GM12875 (cell line): ENCODE results near the gene PRDM5.

Source experiments
- H3K4me3 ChIP-seq: one replicate; pipeline ENCODE4 v1.5.1; 2011; ENCODE audit warnings: low read depth, low read length, control low read depth
- CTCF ChIP-seq: IDR thresholded peaks from 2 replicates; pipeline ENCODE4 v1.5.1; 2011; ENCODE audit warnings: low read depth, mild to moderate bottlenecking, control low read depth, inconsistent platforms, low read length, moderate library complexity, borderline replicate concordance; ENCODE audit not compliant: insufficient read depth

PRDM5 gene

GRCh38 chr4:120922381-120923206 is at the start of gene PRDM5:
PRDM5 (minus strand) TSS chr4:120922726; CDS start chr4:120922608, 118 bp downstream.
- H3K4me3 ChIP-seq = no peak within 1 kb of the TSS
- TF ChIP-seq CTCF = no peak

GRCh38 chr4:120971884-120972283 is 49.4 kb upstream of the PRDM5 start:
- no peak overlapping the region for H3K4me3 ChIP-seq
- TF ChIP-seq CTCF = no peak

GRCh38 chr4:120965938-120966337 is 43.4 kb upstream of the PRDM5 start:
- no peak for TF ChIP-seq CTCF
- no peak overlapping the region for H3K4me3 ChIP-seq

GRCh38 chr4:120964596-120964995 is 42.1 kb upstream of the PRDM5 start:
- no peak for TF ChIP-seq CTCF

DNA sequence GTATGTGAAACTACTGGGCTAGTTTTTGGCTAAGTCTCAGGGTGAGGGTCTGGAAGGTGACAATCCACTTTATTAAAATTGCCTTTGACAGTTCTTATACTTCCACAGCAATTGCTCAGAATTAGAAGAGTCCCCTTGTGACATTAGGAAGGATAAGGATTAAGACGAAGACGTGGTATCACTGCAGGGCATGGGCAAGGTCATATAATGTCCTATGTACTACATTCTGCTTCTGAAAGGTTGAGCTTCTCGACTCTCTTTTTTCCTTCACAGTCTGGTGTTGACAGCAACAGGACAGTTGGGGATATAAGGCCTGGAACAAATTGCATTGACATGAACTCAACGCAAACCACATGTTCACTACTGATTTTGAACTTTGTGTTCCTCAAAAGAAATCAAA is 40.9 kb upstream of the PRDM5 start:
- no peak for TF ChIP-seq CTCF
- H3K4me3 ChIP-seq = no peak overlapping the region

More at GRCh38 chr4:120964596-120964995, 42.1 kb upstream of the PRDM5 start:
- no peak overlapping the region for H3K4me3 ChIP-seq

DNA sequence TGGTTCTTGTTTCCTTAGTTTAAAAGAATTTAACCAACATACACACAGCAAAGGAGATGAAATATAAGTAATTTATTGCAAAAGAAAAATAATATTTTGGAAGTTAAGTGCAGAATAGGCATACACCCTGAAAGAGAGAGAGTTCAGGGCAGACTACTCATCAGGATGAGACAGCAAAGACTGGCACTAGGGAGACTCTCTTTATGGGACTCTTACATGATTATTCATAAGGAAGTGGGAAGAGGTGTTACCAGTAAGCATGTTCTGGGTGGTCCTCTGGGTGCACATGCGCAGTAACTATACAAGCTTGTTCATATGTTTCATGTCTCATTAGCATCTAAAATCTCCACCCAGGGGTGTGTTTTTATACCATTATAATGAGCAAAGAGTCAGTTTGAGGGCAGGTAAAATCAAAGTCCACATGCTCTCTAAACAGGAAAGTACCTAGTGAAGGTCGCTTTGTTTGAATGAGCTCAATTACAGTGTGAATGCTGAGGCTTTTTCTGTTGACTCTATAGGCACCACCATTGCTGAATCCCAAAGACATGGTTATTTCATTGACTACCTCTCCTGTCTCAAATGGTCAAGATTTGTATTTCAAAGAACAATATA is 38.2 kb upstream of the PRDM5 start:
- TF ChIP-seq CTCF = no peak
- no peak overlapping the region for H3K4me3 ChIP-seq

DNA sequence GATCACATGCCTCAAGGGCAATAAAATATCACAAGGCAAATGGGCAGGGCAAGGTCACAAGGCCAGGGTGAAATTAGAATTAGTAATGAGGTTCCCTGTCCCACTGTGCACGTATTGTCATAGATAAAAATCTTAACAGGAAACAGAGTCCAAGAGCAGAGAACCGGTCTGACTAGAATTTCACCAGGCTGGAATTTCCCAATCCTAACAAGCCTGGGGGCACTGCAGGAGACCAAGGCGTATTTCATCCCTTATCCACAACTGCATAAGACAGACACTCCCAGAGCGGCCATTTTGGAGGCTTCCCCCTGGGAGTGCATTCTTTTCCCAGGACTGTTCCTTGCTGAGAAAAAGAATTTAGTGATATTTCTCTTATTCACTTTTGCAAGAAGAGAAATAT is 25.9 kb upstream of the PRDM5 start:
- TF ChIP-seq CTCF = no peak
- H3K4me3 ChIP-seq = no peak overlapping the region
